ENCODE data around the gene LYRM9. TPM values are rescaled to one million over a fixed set of nuclear protein-coding genes. Genes with fewer than 3 reads are reported as not detected.
"Not testable (repeated sequence)": the region's sequence is repeated elsewhere in the genome, so short reads cannot be mapped to it uniquely, and the experiment has no call there.

The LYRM9 gene
- total RNA-seq, 1 experiment from 2014 or later = 6.4 TPM

- BruUV-seq (replicated peaks) = no TSS peak
- Mint-ChIP-seq H3K9me3 (ENCODE audit: unreplicated experiment) (no peaks in the 10 kb centered on the region), H3K27ac (ENCODE audit: low read depth, unreplicated experiment) (no peak overlapping the region), H3K36me3 (ENCODE audit: insufficient read depth, unreplicated experiment) (no peaks in the 10 kb centered on the region), H3K4me3 (ENCODE audit: unreplicated experiment) (no peak overlapping the region), H3K27me3 (ENCODE audit: insufficient read depth, unreplicated experiment) (peaks cover 21% of the 10 kb centered on the region), H3K4me1 (ENCODE audit: insufficient read depth, unreplicated experiment) (no peaks in the 10 kb centered on the region)
- DNase-seq (ENCODE audit: unreplicated experiment) = no peak
- intact Hi-C loops (cut with micrococcal nuclease) = no loop called here
- no peak for TF ChIP-seq CTCF (IDR thresholded peaks at IDR 0.05; ENCODE audit: unreplicated experiment)
- ChIA-PET CTCF (interaction anchor here (1.0 kb wide), 1 partner anchor 45 kb away, joined by 3 read pairs; no protein-coding TSS in a partner anchor), POLR2A (no interaction called here)
Observed at GRCh38 chr17:27848931-27849330, 44.2 kb downstream of the LYRM9 start.

GRCh38 chr17:27846808-27847307, 46.3 kb downstream of the LYRM9 start:
- DNase-seq (ENCODE audit: unreplicated experiment); H3K36me3 Mint-ChIP-seq (ENCODE audit: insufficient read depth, unreplicated experiment); H3K27ac Mint-ChIP-seq (ENCODE audit: low read depth, unreplicated experiment); BruUV-seq (replicated peaks); POLR2A ChIA-PET; H3K4me3 Mint-ChIP-seq (ENCODE audit: unreplicated experiment); H3K9me3 Mint-ChIP-seq (ENCODE audit: unreplicated experiment); H3K4me1 Mint-ChIP-seq (ENCODE audit: insufficient read depth, unreplicated experiment); intact Hi-C loops (cut with micrococcal nuclease): not testable (repeated sequence)
- peaks cover 19% of the 10 kb centered on the region for H3K27me3 Mint-ChIP-seq (ENCODE audit: insufficient read depth, unreplicated experiment)
- CTCF ChIA-PET = interaction anchor here (0.7 to 2.2 kb wide), 3 partner anchors 33 to 369 kb away, joined by 3 to 11 read pairs (median 3); no protein-coding TSS in a partner anchor

GRCh38 chr17:27846042-27846655, 47.0 kb downstream of the LYRM9 start:
- Mint-ChIP-seq H3K27ac (ENCODE audit: low read depth, unreplicated experiment) (no peak overlapping the region), H3K4me1 (ENCODE audit: insufficient read depth, unreplicated experiment) (peaks cover 2% of the 10 kb centered on the region), H3K4me3 (ENCODE audit: unreplicated experiment) (no peak overlapping the region), H3K27me3 (ENCODE audit: insufficient read depth, unreplicated experiment) (peaks cover 19% of the 10 kb centered on the region), H3K36me3 (ENCODE audit: insufficient read depth, unreplicated experiment) (no peaks in the 10 kb centered on the region), H3K9me3 (ENCODE audit: unreplicated experiment) (no peaks in the 10 kb centered on the region)
- ChIA-PET CTCF (interaction anchor here (0.6 to 2.2 kb wide), 5 partner anchors 29 to 369 kb away, joined by 3 to 11 read pairs (median 3); no protein-coding TSS in a partner anchor), POLR2A (no interaction called here)
- DNase-seq (ENCODE audit: unreplicated experiment) = no peak
- no peak for TF ChIP-seq CTCF (IDR thresholded peaks at IDR 0.05; ENCODE audit: unreplicated experiment)
- BruUV-seq (replicated peaks) = no TSS peak
- intact Hi-C loops (cut with micrococcal nuclease) = no loop called here

- Mint-ChIP-seq H3K36me3 (ENCODE audit: insufficient read depth, unreplicated experiment) (no peaks in the 10 kb centered on the region), H3K4me1 (ENCODE audit: insufficient read depth, unreplicated experiment) (peaks cover 9% of the 10 kb centered on the region), H3K27me3 (ENCODE audit: insufficient read depth, unreplicated experiment) (peaks cover 19% of the 10 kb centered on the region), H3K27ac (ENCODE audit: low read depth, unreplicated experiment) (no peak overlapping the region), H3K9me3 (ENCODE audit: unreplicated experiment) (no peaks in the 10 kb centered on the region), H3K4me3 (ENCODE audit: unreplicated experiment) (no peak overlapping the region)
- intact Hi-C loops (cut with micrococcal nuclease) = no loop called here
- ChIA-PET CTCF (interaction anchor here (0.6 to 2.2 kb wide), 3 partner anchors 29 to 40 kb away, joined by 3 to 11 read pairs (median 4); no protein-coding TSS in a partner anchor), POLR2A (interaction anchor here (0.7 kb wide), 1 partner anchor 38 kb away, joined by 3 read pairs; no protein-coding TSS in a partner anchor)
- BruUV-seq (replicated peaks) = no TSS peak
- no peak for TF ChIP-seq CTCF (IDR thresholded peaks at IDR 0.05; ENCODE audit: unreplicated experiment)
- DNase-seq (ENCODE audit: unreplicated experiment) = no peak
Observed at GRCh38 chr17:27845264-27846041, 47.7 kb downstream of the LYRM9 start.
